ENCODE data around the gene BNC2.

Gene BNC2

GRCh38 chr9:16755467-16756160 lies 114.9 kb downstream of the BNC2 start:
- no peak for DNase-seq (ENCODE audit: low read depth, low spot score)

- DNase-seq (ENCODE audit: low read depth, low spot score): no peak
These were observed 115.8 kb downstream of the BNC2 start for GRCh38 chr9:16754662-16755061.

- no peak for DNase-seq (ENCODE audit: low read depth, low spot score)
These were observed 117.2 kb downstream of the BNC2 start for GRCh38 chr9:16753256-16753655.

- DNase-seq (ENCODE audit: low read depth, low spot score): no peak
These were observed 117.9 kb downstream of the BNC2 start for GRCh38 chr9:16752601-16753000.

GRCh38 chr9:16750553-16750952 lies 119.9 kb downstream of the BNC2 start:
- DNase-seq (ENCODE audit: low read depth, low spot score): no peak

- DNase-seq (ENCODE audit: low read depth, low spot score): no peak
These were observed 125.1 kb downstream of the BNC2 start for GRCh38 chr9:16745359-16745758.

- DNase-seq (ENCODE audit: low read depth, low spot score): no peak
These were observed 126.1 kb downstream of the BNC2 start for GRCh38 chr9:16744394-16744793.

- DNase-seq (ENCODE audit: low read depth, low spot score): no peak
These were observed 127.1 kb downstream of the BNC2 start for GRCh38 chr9:16743375-16743774.

- DNase-seq (ENCODE audit: low read depth, low spot score): no peak
These were observed 135.5 kb downstream of the BNC2 start for GRCh38 chr9:16735001-16735400.

- DNase-seq (ENCODE audit: low read depth, low spot score): no peak
These were observed 137.9 kb downstream of the BNC2 start for GRCh38 chr9:16732546-16732945.

- DNase-seq (ENCODE audit: low read depth, low spot score): no peak
These were observed 140.3 kb downstream of the BNC2 start for GRCh38 chr9:16730162-16730561.

GRCh38 chr9:16729651-16730050 lies 140.8 kb downstream of the BNC2 start:
- no peak for DNase-seq (ENCODE audit: low read depth, low spot score)

GRCh38 chr9:16728137-16728508 lies 142.3 kb downstream of the BNC2 start:
- DNase-seq (ENCODE audit: low read depth, low spot score): no peak

GRCh38 chr9:16727452-16728136 lies 142.9 kb downstream of the BNC2 start:
- DNase-seq (ENCODE audit: low read depth, low spot score): no peak

- DNase-seq (ENCODE audit: low read depth, low spot score): no peak
These were observed 143.6 kb downstream of the BNC2 start for GRCh38 chr9:16726718-16727451.

GRCh38 chr9:16726029-16726428 lies 144.4 kb downstream of the BNC2 start:
- no peak for DNase-seq (ENCODE audit: low read depth, low spot score)

GRCh38 chr9:16725066-16725465 lies 145.4 kb downstream of the BNC2 start:
- DNase-seq (ENCODE audit: low read depth, low spot score): no peak

- DNase-seq (ENCODE audit: low read depth, low spot score): no peak
These were observed 148.5 kb downstream of the BNC2 start for GRCh38 chr9:16721972-16722371.

GRCh38 chr9:16720386-16720785 lies 150.1 kb downstream of the BNC2 start:
- DNase-seq (ENCODE audit: low read depth, low spot score): no peak

GRCh38 chr9:16719921-16720320 lies 150.5 kb downstream of the BNC2 start:
- no peak for DNase-seq (ENCODE audit: low read depth, low spot score)

- no peak for DNase-seq (ENCODE audit: low read depth, low spot score)
These were observed 151.5 kb downstream of the BNC2 start for GRCh38 chr9:16718952-16719351.

GRCh38 chr9:16718296-16718695 lies 152.2 kb downstream of the BNC2 start:
- no peak for DNase-seq (ENCODE audit: low read depth, low spot score)

GRCh38 chr9:16716601-16717000 lies 153.9 kb downstream of the BNC2 start:
- DNase-seq (ENCODE audit: low read depth, low spot score): no peak
